Neural crest cell (in vitro differentiated cells): ENCODE data around the gene UBE4A. TPM values are rescaled to one million over a fixed set of nuclear protein-coding genes. Genes with fewer than 3 reads are reported as not detected.
"Not testable (repeated sequence)": the region's sequence is repeated elsewhere in the genome, so short reads cannot be mapped to it uniquely, and the experiment has no call there.

ENCODE experiments used
- DNase-seq: peaks from one replicate; pipeline ENCODE4 v3.0.0; 2021; ENCODE audit warnings: low read depth, mixed read lengths, low spot score
- H3K27ac Mint-ChIP-seq: one replicate; pipeline ENCODE4 v1.8.0; 2021; ENCODE audit warnings: mild to moderate bottlenecking, mixed read lengths; ENCODE audit not compliant: unreplicated experiment
- H3K27me3 Mint-ChIP-seq: 2 replicates; pipeline ENCODE4 v1.8.0; 2021; ENCODE audit warnings: low read depth, mild to moderate bottlenecking, mixed read lengths
- H3K36me3 Mint-ChIP-seq: 2 replicates; pipeline ENCODE4 v1.8.0; 2021; ENCODE audit warnings: low read depth, mild to moderate bottlenecking, mixed read lengths
- H3K4me1 Mint-ChIP-seq: 2 replicates; pipeline ENCODE4 v1.8.0; 2021; ENCODE audit warnings: mixed read lengths
- H3K4me3 Mint-ChIP-seq: one replicate; pipeline ENCODE4 v1.8.0; 2021; ENCODE audit warnings: mild to moderate bottlenecking, mixed read lengths
- H3K9me3 Mint-ChIP-seq: 2 replicates; pipeline ENCODE4 v1.8.0; 2021; ENCODE audit warnings: mixed read lengths
- total RNA-seq: library from RNA; stranded (reverse); gene quantifications from 2 replicates; pipeline ENCODE4 v1.2.1, GENCODE V29; 2021
- TF ChIP-seq, protein P1 (sequence below): fragments of 200-600 bp; sonication (generic); conservative IDR thresholded peaks from 2 replicates; pipeline ENCODE4 v1.5.0; 2021; ENCODE audit warnings: antibody characterized with exemption, mild to moderate bottlenecking

The UBE4A gene
- total RNA-seq, 1 donor from 2014 or later = 35.9 TPM

DNA sequence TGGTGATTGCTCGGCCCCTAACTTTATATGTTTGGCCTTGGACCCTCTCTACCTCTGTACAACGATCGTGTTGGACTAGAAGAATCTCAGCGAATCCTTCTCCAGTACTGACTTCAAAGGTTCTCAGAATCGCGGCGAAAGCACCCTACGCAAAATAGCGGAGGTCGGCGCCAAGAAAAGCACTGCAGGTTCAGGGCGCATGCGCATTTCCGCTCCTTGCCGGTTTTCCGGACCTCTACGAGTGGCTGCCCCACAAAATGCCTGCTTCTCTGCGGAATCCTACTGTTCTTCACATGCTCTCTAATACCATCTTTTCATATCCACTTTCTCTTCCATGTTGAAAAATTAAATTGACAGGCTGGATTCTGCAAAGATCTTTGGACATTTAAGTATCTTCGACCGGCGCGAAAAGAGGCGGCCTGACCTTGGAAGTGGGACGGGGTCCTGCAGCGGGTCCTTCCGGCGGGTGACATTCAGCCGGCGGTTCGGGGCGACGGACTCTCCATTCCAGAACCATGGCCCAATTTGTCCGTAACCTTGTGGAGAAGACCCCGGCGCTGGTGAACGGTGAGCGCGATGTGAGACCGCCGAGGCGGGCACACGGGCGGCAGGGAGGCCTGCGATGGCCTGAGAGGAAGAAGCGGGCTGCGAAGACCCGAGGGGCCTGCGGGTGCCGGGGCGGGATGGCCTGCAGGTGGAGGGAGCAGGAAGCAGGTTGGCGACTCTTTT lies 41.9 kb downstream of the UBE4A start, which contains the start of gene ATP5MG:
TSS of gene ATP5MG (plus strand) at position 456 of the 729 bp plus-strand sequence. CDS start at position 516, 60 bp downstream.
- Mint-ChIP-seq H3K4me1 (peaks cover 25% of the 10 kb centered on the region), H3K9me3 (no peaks in the 10 kb centered on the region), H3K36me3 (no peaks in the 10 kb centered on the region)

DNA sequence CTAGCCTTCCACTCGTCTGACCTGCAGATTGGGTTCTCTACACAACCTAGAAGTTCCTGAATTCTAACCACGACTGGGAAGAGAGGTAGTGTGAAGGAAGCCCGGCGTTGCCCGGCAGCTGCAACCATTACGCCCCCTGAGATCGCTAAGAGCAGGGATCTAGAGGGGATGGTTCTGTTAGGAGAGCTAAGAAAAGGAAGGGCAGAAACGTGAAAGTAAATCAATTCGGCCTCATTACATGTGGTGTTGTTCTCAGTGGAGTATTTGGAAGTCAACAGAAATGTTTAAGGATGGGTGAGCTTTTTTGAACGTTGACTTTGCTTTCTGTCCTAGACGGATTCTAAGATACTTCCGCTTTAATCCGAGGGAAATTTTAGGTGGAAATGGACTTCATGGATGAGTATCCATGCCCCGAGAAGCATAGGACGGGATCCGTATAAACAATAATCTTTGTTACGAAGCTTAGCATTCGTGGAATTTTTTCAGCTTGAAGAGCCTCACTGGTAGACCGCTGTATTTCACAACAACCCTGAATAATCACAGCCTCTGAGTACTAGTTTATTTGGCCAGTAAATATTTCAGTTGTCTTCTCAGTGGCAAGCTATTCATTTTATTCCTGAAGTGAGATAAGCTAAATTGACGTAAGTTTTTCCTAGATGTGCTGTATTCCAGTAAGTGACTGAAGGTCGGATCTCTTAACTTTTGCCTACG lies 42.6 kb downstream of the UBE4A start:
- TF ChIP-seq, protein P1, sequence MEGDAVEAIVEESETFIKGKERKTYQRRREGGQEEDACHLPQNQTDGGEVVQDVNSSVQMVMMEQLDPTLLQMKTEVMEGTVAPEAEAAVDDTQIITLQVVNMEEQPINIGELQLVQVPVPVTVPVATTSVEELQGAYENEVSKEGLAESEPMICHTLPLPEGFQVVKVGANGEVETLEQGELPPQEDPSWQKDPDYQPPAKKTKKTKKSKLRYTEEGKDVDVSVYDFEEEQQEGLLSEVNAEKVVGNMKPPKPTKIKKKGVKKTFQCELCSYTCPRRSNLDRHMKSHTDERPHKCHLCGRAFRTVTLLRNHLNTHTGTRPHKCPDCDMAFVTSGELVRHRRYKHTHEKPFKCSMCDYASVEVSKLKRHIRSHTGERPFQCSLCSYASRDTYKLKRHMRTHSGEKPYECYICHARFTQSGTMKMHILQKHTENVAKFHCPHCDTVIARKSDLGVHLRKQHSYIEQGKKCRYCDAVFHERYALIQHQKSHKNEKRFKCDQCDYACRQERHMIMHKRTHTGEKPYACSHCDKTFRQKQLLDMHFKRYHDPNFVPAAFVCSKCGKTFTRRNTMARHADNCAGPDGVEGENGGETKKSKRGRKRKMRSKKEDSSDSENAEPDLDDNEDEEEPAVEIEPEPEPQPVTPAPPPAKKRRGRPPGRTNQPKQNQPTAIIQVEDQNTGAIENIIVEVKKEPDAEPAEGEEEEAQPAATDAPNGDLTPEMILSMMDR = no peak
- Mint-ChIP-seq H3K27me3 (no peaks in the 10 kb centered on the region), H3K4me3 (peak overlapping the region; percentile 96), H3K27ac (peak overlapping the region; percentile 100), H3K9me3 (no peaks in the 10 kb centered on the region), H3K4me1 (peaks cover 25% of the 10 kb centered on the region), H3K36me3 (peaks cover 4% of the 10 kb centered on the region)
- no peak for DNase-seq

More for the DNA sequence above, 41.9 kb downstream of the UBE4A start, which contains the start of gene ATP5MG:
- Mint-ChIP-seq H3K27ac (peak within 1 kb of the TSS; percentile 100), H3K4me3 (peak within 1 kb of the TSS; percentile 96), H3K27me3 (no peaks in the 10 kb centered on the region)
- DNase-seq = peak; percentile 91
- TF ChIP-seq, protein P1 = peak; percentile 33

DNA sequence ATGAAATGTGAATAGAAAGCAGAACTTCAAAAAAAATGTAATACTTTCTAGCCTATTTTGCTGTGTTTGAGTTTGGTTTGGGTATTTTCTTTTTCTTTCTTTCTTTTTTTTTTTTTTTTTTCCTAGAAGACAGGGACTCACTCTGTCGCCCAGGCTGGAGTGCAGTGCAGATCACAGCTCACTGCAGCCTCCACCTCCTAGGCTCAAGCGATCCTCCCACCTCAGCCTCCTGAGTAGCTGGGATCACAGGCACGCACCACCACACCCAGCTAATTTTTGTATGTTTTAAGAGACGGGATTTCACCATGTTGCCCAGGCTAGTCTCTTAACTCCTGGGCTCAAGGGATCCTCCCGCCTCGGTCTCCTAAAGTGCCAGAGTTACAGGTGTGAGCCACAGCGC lies 43.2 kb downstream of the UBE4A start:
- Mint-ChIP-seq H3K4me3 (peak overlapping the region; percentile 96), H3K27ac (peak overlapping the region; percentile 44), H3K4me1 (peaks cover 25% of the 10 kb centered on the region)
- DNase-seq, H3K36me3 Mint-ChIP-seq, H3K9me3 Mint-ChIP-seq, H3K27me3 Mint-ChIP-seq: not testable (repeated sequence)

DNA sequence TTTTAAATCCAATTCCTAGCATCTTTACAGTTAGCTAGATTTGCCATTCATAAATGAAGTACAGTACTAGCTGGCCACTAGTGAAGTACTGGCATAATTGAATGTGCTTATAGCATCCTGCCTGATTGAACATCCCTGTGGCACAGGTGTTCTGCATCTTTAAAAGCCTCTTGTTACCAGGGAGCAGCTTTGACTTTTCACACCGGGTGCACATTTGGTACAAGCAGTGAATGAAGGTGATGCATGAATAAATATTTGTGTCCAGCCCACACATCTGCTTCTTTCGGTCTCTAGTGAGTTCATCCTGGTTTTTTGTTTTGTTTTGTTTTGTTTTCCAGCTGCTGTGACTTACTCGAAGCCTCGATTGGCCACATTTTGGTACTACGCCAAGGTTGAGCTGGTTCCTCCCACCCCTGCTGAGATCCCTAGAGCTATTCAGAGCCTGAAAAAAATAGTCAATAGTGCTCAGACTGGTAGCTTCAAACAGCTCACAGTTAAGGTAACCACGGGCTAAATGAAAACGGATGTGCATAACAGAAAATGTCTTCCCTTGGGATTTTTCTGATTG lies 47.3 kb downstream of the UBE4A start:
- Mint-ChIP-seq H3K27me3 (no peaks in the 10 kb centered on the region), H3K4me1 (peaks cover 18% of the 10 kb centered on the region), H3K9me3 (no peaks in the 10 kb centered on the region), H3K36me3 (peaks cover 4% of the 10 kb centered on the region), H3K27ac (no peak overlapping the region), H3K4me3 (no peak overlapping the region)
- DNase-seq = no peak
- TF ChIP-seq, protein P1 = no peak

DNA sequence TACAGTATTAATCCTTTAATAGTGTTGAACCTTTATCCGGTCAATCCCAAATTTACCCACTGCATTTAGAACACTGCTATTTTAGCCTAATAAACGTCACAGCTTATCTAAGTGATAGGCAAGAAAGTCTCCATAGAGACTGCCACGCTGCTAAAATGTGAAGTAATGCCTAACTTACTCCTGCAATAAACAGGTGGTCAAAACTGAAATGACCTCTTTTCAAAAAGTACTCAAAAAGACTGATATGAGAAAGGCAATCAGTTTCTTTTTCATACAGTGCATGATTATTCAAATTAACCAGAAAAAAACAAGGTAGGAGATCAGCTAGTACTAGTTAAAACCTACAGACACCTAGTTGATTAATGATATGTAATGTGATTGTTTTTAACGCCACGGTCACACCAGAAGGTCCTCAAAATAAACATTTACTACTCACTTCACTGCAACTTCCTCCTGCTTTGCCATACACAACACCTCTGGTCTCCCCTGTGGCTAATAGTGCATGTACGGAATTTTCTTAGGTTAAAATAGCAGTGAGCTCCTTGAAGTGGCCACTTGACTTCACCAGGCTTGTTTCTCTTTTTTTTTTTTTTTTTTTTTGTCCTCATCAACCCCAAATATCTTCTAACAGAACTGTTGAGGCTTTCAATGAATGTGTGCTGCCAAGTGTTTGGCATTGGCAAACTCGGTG lies 50.8 kb downstream of the UBE4A start:
- DNase-seq = no peak
- H3K9me3 Mint-ChIP-seq = no peaks in the 10 kb centered on the region
- no peak overlapping the region for H3K4me3 Mint-ChIP-seq

More for the DNA sequence above, 50.8 kb downstream of the UBE4A start:
- Mint-ChIP-seq H3K4me1 (no peaks in the 10 kb centered on the region), H3K36me3 (peaks cover 4% of the 10 kb centered on the region), H3K27ac (no peak overlapping the region), H3K27me3 (no peaks in the 10 kb centered on the region)
- TF ChIP-seq, protein P1 = no peak
